ENCODE results near the gene HYDIN.
"Not testable (repeated sequence)": the region's sequence is repeated elsewhere in the genome, so short reads cannot be mapped to it uniquely, and the experiment has no call there.

HYDIN gene

DNA sequence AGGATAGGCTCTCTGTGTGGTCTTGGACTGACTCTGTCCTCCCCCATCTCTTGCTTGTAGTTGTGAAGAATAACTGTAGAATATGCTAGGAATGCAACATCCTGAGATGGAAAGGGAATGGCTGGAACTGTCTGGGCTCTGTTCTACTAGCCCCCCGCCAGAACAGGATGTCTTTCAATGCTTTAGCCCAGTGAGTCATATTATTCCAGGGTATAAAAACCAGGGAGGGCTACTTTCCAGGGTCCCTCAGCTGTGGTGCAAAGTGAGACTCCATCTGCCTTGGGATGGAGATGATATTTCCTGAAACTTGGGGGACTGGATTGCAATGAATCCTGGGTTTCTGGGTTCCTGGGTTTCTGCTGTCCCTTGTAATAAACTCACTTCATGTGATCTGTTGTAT, 32.1 kb downstream of the HYDIN start:
- in situ Hi-C loops (cut with HindIII; ENCODE audit: low sequenced_read_pairs): no loop called here
- H3K4me3 ChIP-seq (ENCODE audit: low read depth, low read length): no peak overlapping the region
- TF ChIP-seq, protein P1, sequence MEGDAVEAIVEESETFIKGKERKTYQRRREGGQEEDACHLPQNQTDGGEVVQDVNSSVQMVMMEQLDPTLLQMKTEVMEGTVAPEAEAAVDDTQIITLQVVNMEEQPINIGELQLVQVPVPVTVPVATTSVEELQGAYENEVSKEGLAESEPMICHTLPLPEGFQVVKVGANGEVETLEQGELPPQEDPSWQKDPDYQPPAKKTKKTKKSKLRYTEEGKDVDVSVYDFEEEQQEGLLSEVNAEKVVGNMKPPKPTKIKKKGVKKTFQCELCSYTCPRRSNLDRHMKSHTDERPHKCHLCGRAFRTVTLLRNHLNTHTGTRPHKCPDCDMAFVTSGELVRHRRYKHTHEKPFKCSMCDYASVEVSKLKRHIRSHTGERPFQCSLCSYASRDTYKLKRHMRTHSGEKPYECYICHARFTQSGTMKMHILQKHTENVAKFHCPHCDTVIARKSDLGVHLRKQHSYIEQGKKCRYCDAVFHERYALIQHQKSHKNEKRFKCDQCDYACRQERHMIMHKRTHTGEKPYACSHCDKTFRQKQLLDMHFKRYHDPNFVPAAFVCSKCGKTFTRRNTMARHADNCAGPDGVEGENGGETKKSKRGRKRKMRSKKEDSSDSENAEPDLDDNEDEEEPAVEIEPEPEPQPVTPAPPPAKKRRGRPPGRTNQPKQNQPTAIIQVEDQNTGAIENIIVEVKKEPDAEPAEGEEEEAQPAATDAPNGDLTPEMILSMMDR (IDR thresholded peaks at IDR 0.05; ENCODE audit: low read depth, low read length, missing control alignments): no peak
- DNase-seq (ENCODE audit: low read depth): no peak

GRCh38 chr16:71192387-71192786, 38.1 kb downstream of the HYDIN start:
- DNase-seq (ENCODE audit: low read depth): no peak
- H3K4me3 ChIP-seq (ENCODE audit: low read depth, low read length): no peak overlapping the region
- TF ChIP-seq, protein P1 (IDR thresholded peaks at IDR 0.05; ENCODE audit: low read depth, low read length, missing control alignments): no peak
- in situ Hi-C loops (cut with HindIII; ENCODE audit: low sequenced_read_pairs): no loop called here

DNA sequence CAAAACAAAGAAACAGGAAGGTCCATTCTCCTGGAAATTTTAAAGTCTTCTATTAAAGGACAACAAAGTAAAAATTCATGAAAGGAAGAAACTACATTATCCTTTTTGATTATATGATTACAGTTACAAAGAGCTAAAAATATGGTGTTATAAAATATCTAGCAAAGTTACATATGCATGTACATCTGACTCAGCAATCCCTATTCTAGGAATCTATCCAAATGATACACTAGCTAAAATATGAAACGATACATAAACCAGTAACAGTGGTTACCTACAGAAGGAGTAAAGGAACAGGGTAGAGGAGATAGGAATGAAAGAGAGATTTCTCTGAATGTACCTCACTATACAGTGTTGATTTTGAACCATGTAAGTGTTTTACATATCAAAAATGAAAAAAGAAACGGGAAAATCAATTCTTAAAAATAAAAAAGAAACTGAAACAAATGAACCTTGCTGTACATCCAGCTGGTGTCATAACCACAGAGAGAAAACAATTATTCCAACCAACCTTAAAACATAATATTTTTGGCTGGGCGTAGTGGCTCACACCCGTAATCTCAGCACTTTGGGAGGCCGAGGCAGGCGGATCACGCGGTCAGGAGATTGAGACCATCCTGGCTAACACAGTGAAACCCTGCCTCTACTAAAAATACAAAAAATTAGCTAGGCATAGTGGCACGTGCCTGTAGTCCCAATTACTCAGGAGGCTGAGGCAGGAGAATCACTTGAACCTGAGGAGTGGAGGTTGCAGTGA, 41.4 kb downstream of the HYDIN start:
- TF ChIP-seq, protein P1 (IDR thresholded peaks at IDR 0.05; ENCODE audit: low read depth, low read length, missing control alignments): no peak
- in situ Hi-C loops (cut with HindIII; ENCODE audit: low sequenced_read_pairs): no loop called here
- no peak overlapping the region for H3K4me3 ChIP-seq (ENCODE audit: low read depth, low read length)
- DNase-seq (ENCODE audit: low read depth): no peak

DNA sequence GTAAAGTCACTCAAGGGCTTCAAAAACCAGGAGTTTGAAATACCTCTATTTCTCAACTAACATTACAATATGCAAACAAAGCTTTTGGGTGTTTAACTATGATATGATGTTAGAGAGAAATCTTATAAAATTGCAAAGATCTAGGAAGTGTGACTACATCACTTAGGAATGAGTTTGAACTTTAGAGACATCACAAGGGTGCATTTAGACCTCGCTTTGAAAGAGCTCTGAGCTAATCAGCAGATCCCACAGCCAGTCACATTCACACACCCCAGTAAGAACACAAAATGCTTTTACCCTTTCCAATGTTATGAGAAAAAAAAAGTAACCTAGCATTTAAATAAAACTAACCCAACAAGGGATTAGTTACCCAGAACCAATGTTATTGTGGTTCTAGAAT, 45.2 kb downstream of the HYDIN start:
- no peak overlapping the region for H3K4me3 ChIP-seq (ENCODE audit: low read depth, low read length)
- no peak for DNase-seq (ENCODE audit: low read depth)
- TF ChIP-seq, protein P1 (IDR thresholded peaks at IDR 0.05; ENCODE audit: low read depth, low read length, missing control alignments): no peak
- in situ Hi-C loops (cut with HindIII; ENCODE audit: low sequenced_read_pairs): no loop called here

DNA sequence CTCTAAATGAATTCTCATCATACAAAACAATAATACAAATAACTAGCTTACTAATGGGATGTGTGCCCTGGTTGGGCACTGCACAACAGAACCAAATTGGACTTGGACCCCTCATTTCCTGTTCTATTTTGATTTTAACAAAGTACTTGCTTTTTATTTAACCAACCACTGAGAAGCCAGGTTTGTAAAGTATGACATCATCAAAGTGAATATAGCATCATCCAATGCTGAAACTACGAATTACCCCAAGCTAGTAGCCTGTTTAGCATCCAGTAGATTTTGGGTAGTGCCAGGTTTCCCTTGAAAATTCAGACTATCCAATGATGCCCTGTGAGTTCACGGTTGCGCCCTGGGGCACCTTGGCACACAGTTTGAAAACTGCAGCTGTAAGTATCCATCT, 51.0 kb downstream of the HYDIN start:
- no peak overlapping the region for H3K4me3 ChIP-seq (ENCODE audit: low read depth, low read length)
- TF ChIP-seq, protein P1 (IDR thresholded peaks at IDR 0.05; ENCODE audit: low read depth, low read length, missing control alignments): no peak
- DNase-seq (ENCODE audit: low read depth): no peak
- in situ Hi-C loops (cut with HindIII; ENCODE audit: low sequenced_read_pairs): no loop called here

DNA sequence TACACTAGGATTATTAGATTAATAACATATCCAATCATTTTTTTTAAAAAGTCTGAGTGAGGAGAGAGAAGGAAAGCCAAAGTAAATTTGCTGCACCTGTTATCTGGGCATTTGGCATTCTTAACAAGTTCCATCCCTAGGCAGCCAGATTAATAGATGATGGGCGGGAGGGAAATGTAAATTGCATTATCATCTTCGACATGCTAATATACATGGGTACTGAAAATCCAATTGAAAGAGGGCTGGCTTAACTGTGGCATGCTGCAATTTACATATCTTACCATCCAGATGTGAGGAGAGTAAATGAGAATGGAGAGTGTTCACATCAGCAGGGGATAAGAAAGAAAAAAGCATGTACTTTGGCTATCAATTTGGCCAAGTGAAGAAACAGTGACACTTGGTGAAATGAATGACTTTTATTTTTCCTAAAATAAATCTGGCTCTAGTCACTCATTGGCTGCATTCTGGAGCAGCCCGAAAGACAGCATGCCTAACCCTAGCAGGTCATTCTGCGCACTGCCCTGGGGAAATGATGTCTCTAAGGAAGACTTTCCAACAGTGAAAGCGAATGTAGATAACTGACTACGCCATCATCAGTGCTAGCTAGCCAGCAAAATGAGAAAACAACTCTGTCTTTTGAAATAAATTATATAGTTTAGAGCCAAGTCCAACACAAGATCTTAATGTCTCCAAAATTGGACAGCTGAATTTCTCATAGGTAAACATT, 57.9 kb downstream of the HYDIN start:
- no peak for DNase-seq (ENCODE audit: low read depth)
- TF ChIP-seq, protein P1 (IDR thresholded peaks at IDR 0.05; ENCODE audit: low read depth, low read length, missing control alignments): no peak
- no peak overlapping the region for H3K4me3 ChIP-seq (ENCODE audit: low read depth, low read length)
- in situ Hi-C loops (cut with HindIII; ENCODE audit: low sequenced_read_pairs): no loop called here

- DNase-seq (ENCODE audit: low read depth); H3K4me3 ChIP-seq (ENCODE audit: low read depth, low read length); in situ Hi-C loops (cut with HindIII; ENCODE audit: low sequenced_read_pairs): not testable (repeated sequence)
Measured at GRCh38 chr16:71161007-71161406, 69.5 kb downstream of the HYDIN start.

- H3K4me3 ChIP-seq (ENCODE audit: low read depth, low read length); in situ Hi-C loops (cut with HindIII; ENCODE audit: low sequenced_read_pairs); DNase-seq (ENCODE audit: low read depth): not testable (repeated sequence)
Measured at GRCh38 chr16:71157278-71157677, 73.2 kb downstream of the HYDIN start.

- DNase-seq (ENCODE audit: low read depth); H3K4me3 ChIP-seq (ENCODE audit: low read depth, low read length); in situ Hi-C loops (cut with HindIII; ENCODE audit: low sequenced_read_pairs): not testable (repeated sequence)
Measured at GRCh38 chr16:71153329-71153728, 77.2 kb downstream of the HYDIN start.

DNA sequence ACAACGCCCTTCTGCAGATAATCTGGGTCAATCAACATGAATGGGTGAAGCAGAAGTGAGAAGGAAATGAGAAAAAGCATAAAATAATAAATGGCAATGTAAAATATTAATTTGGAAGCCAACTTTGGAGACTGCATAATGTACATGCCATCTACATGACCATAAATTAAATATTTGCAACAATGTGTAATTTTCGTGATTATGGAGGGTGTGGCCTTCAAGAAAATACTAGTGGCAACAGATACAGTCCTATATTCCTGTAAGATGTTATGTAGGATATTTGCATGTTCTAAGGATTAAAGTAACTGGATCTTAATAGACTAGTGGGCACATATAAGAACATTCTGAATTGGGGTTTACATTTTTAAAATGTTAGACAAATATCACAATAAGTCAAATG, 78.9 kb downstream of the HYDIN start:
- DNase-seq (ENCODE audit: low read depth); in situ Hi-C loops (cut with HindIII; ENCODE audit: low sequenced_read_pairs); H3K4me3 ChIP-seq (ENCODE audit: low read depth, low read length): not testable (repeated sequence)

Data from astrocyte of the cerebellum (primary cell).